ENCODE measurements around the gene RPTOR. TPM values are rescaled to one million over a fixed set of nuclear protein-coding genes. Genes with fewer than 3 reads are reported as not detected.

The RPTOR gene
- total RNA-seq, 1 donor: 30.0 TPM

DNA sequence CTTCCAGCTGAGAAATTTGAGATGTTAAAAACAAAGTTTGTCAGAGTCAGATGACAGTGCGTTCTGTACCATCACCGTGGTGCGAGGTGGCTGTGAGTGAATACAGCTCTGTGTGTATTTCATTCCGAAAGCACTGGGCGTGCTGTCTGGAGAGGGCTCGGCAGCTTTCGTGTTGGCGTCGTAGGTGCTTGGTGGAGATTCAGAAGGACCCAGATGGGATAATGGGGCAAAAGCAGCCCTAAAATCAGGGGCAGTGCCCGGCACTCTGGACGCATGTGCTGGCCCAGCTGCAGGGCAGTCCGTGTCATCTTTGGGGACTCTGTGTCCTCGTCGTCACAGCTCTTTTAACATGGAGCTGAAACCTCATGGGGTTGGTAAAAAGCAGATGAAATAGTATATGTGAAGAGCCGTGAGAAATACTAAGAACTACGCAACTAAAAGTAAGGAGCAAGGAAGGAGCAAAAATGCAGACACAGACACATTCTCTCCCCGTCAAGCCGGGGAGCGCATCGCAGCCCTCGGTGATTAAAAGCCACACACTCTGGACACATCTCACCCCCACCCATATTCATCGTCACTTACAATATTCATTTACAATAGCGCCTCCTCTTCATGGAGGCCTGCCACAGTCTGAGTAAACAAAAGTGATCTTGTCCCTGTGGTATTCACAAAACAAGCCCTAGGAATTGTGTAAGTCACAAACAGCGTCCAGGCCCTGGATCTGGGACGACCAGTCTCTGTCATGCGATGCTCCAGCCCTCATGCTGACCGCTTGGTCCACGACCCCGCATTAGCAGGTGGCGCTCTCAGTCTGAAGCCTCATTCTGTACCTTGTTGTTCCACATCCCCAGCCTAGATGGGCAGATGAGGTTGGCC is 206.7 kb downstream of the RPTOR start:
- H3K4me3 ChIP-seq (ENCODE audit: low read depth, low read length): no peak overlapping the region
- TF ChIP-seq, protein P1, sequence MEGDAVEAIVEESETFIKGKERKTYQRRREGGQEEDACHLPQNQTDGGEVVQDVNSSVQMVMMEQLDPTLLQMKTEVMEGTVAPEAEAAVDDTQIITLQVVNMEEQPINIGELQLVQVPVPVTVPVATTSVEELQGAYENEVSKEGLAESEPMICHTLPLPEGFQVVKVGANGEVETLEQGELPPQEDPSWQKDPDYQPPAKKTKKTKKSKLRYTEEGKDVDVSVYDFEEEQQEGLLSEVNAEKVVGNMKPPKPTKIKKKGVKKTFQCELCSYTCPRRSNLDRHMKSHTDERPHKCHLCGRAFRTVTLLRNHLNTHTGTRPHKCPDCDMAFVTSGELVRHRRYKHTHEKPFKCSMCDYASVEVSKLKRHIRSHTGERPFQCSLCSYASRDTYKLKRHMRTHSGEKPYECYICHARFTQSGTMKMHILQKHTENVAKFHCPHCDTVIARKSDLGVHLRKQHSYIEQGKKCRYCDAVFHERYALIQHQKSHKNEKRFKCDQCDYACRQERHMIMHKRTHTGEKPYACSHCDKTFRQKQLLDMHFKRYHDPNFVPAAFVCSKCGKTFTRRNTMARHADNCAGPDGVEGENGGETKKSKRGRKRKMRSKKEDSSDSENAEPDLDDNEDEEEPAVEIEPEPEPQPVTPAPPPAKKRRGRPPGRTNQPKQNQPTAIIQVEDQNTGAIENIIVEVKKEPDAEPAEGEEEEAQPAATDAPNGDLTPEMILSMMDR (IDR thresholded peaks at IDR 0.05; ENCODE audit: insufficient read depth, low read length): no peak
- no peak for DNase-seq (ENCODE audit: low read depth)

DNA sequence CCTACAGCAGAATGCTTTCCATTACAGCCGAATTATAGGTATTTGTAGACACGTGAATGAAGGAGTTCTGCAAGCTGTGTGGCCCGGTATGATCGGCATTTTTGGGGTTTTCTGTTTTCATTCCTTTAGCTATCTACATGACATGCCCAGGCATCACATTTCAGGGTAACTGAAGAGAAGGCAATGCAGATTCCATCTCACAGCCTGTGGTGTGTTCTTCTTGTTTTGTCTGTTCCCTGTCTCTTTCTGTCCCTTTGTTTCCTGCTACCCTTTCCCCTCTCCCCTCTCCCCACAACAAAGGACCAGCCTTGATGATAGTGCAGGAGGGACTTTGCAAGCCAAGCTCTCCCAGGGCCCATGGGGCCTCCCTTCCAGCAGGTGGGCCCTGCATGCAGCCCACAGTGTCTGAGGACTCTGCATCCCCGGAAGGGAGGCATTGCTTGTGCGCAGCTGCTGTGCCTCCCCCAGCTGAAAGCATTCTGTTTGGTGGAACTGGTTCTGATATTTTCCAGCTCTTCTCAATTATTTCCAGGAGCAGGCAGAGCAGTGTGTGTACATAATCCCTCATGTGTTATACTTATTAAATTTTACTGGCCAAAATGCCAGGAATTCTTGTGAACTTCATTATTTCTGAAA is 207.4 kb downstream of the RPTOR start:
- H3K4me3 ChIP-seq (ENCODE audit: low read depth, low read length): no peak overlapping the region

DNA sequence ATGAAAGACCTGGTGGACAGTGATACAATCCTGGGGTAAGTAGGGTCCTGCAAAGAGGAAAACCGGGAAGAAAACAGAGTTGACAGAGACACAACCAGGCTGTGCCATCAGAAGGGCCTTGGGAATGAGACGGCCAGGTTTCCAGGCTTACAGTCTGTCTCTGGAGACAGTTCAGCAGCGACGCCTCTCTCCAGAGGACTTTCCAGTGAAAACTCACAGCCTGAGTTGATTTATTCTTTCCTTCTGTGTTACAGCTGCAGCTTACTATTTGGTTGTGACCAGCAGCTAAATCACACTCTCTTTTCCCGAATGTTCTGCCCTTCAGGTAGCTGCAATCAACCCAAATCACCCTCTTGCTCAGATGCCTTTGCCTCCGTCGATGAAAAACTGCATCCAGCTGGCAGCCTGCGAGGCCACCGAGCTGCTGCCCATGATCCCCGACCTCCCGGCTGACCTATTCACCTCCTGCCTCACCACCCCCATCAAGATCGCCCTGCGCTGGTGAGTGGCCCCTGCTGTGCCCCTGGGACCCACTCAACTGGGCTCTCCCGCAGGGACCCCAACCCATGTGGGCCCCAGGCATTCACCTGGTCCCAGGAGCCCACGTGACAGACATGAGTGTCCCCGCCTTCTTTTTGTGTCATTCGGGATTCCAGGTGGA is 209.2 kb downstream of the RPTOR start:
- DNase-seq (ENCODE audit: low read depth): no peak
- H3K4me3 ChIP-seq (ENCODE audit: low read depth, low read length): no peak overlapping the region
- TF ChIP-seq, protein P1 (IDR thresholded peaks at IDR 0.05; ENCODE audit: insufficient read depth, low read length): no peak

More for the DNA sequence above, 207.4 kb downstream of the RPTOR start:
- TF ChIP-seq, protein P1 (IDR thresholded peaks at IDR 0.05; ENCODE audit: insufficient read depth, low read length): no peak
- peak; percentile 25 for DNase-seq (ENCODE audit: low read depth)

DNA sequence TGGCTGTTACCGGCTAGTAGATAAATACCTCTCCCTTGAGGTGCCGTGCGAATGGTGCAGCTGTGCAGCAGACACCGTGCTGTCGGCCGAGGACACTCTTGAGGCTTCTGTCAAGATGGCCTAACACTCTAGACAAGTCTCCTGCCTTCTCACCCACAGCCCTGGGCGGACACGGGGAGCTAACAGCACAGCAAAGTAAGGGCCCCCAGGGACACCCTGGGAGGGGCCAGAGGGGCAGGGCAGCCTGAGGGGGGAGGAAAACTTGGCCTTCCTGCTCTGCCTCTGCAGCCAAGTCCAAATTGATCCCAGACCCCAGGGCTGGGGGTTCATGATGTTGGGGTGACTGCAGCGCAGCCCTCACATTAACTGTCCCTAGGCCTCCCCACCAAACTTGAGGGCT is 210.2 kb downstream of the RPTOR start:
- no peak overlapping the region for H3K4me3 ChIP-seq (ENCODE audit: low read depth, low read length)
- TF ChIP-seq, protein P1 (IDR thresholded peaks at IDR 0.05; ENCODE audit: insufficient read depth, low read length): no peak
- no peak for DNase-seq (ENCODE audit: low read depth)

DNA sequence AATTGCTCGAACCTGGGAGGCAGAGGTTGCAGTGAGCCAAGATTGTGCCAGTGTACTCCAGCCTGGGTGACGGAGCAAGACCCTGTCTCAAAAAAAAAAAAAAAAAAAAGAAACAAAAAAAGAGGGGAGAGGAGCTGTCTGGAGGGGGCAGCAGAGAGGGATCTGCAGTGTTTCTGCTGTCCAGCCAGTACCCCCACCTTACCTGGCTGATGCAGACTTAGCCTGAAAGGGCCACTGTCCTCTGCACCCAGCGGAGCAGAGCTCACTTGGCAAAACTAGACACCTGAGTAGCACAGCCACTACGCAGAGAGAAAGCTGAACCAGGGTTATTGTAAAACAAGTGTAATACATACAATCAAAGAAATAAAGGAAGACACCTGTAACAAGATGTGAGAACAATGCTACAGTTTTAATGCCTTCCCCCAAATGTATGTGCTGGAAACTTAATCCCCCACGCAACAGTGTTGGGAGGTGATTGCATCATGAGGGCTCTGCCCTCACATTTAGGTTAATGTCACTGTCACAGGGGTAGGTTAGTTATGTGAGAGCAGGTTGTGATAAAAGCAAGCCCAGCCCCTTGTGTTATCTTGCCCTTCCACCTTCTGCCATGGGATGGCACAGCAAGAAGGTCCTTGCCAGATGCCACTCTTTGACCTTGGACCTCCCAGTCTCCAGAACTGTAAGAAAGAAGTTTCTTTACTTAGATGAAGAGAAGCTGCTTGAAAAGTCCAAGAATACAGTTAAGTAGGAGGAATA is 211.2 kb downstream of the RPTOR start:
- no peak overlapping the region for H3K4me3 ChIP-seq (ENCODE audit: low read depth, low read length)
- TF ChIP-seq, protein P1 (IDR thresholded peaks at IDR 0.05; ENCODE audit: insufficient read depth, low read length): peak; percentile 27
- DNase-seq (ENCODE audit: low read depth): no peak

Data from fibroblast of the aortic adventitia (primary cell).